Hepatic stellate cell (primary cell): ENCODE data around the gene TCP11L2.
"Not testable (repeated sequence)": the region's sequence is repeated elsewhere in the genome, so short reads cannot be mapped to it uniquely, and the experiment has no call there.

ENCODE experiments used
- DNase-seq: peaks from one replicate; pipeline ENCODE4 v3.0.0; 2011; ENCODE audit warnings: low spot score

TCP11L2 gene

GRCh38 chr12:106343214-106343528 lies 40.6 kb downstream of the TCP11L2 start:
- DNase-seq: no peak

GRCh38 chr12:106344131-106344530 lies 41.6 kb downstream of the TCP11L2 start:
- no peak for DNase-seq

- DNase-seq: peak; percentile 12
These were observed 43.2 kb downstream of the TCP11L2 start for GRCh38 chr12:106345746-106346145.

GRCh38 chr12:106348411-106348810 lies 45.9 kb downstream of the TCP11L2 start:
- DNase-seq: no peak

GRCh38 chr12:106353175-106353574 lies 50.6 kb downstream of the TCP11L2 start:
- DNase-seq: no peak

GRCh38 chr12:106357549-106358395 lies 55.2 kb downstream of the TCP11L2 start, which contains the start of gene POLR3B:
POLR3B (plus strand) TSS chr12:106357748; CDS start chr12:106357880, 132 bp downstream.
- peak; percentile 92 for DNase-seq

- DNase-seq: peak; percentile 76
These were observed 56.1 kb downstream of the TCP11L2 start for GRCh38 chr12:106358396-106359241.

- DNase-seq: no peak
These were observed 57.3 kb downstream of the TCP11L2 start for GRCh38 chr12:106359646-106360399.

GRCh38 chr12:106360400-106360994 lies 58.0 kb downstream of the TCP11L2 start:
- no peak for DNase-seq

- DNase-seq: no peak
These were observed 60.4 kb downstream of the TCP11L2 start for GRCh38 chr12:106362971-106363370.

- no peak for DNase-seq
These were observed 61.7 kb downstream of the TCP11L2 start for GRCh38 chr12:106364261-106364660.

GRCh38 chr12:106369624-106370346 lies 67.3 kb downstream of the TCP11L2 start:
- peak; percentile 49 for DNase-seq

GRCh38 chr12:106378788-106379187 lies 76.3 kb downstream of the TCP11L2 start:
- no peak for DNase-seq

GRCh38 chr12:106380954-106381353 lies 78.4 kb downstream of the TCP11L2 start:
- no peak for DNase-seq

GRCh38 chr12:106381866-106382265 lies 79.3 kb downstream of the TCP11L2 start:
- DNase-seq: not testable (repeated sequence)

- no peak for DNase-seq
These were observed 84.4 kb downstream of the TCP11L2 start for GRCh38 chr12:106386813-106387535.

- no peak for DNase-seq
These were observed 85.4 kb downstream of the TCP11L2 start for GRCh38 chr12:106387848-106388377.

GRCh38 chr12:106389151-106389550 lies 86.6 kb downstream of the TCP11L2 start:
- no peak for DNase-seq

- no peak for DNase-seq
These were observed 90.2 kb downstream of the TCP11L2 start for GRCh38 chr12:106392759-106393158.
